UCSD-AML1 (cell line): ENCODE results near the gene GRAP.

Experiments used
- DNase-seq: peaks from one replicate; lab custom pipeline; 2025; ENCODE audit not compliant: unreplicated experiment; lab: John Stamatoyannopoulos, UW

The GRAP gene

GRCh38 chr17:19003543-19004420, 43.0 kb downstream of the GRAP start:
- DNase-seq = no peak

DNA sequence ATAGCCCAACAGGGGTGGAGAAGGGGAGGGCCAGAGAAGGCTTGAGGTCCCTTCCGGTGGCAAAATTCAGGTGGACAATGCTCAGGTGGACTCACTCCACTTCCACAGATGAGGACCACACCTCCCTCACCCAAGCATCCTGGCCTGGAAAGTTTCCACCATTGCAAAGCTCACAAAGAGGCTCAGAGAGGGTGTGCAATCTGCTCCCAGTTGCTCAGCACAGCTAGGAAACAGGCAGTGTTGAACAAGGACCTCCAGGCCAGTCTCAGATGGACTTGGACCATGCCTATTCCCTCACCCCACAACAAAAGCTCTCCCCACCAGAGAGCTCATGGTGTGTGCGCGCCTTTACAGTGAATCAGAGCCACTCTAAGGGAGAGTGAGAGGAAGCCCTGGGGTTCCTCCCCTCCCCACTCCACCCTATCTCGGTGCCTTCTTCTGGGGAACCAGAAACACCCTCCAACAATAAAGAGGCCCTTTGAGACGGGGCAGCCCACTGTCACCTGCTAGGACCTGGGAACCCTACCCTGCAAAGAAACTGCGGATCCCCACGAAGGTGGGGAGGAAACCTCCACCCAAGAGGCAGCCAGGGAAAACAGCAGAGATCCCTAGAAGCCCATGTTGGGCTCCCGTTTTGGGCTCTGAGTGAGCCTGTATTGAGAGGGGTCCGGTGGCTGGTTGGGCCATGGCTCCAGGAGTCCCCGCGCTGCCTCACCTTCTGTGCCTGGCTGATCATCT, 43.8 kb downstream of the GRAP start:
- no peak for DNase-seq

DNA sequence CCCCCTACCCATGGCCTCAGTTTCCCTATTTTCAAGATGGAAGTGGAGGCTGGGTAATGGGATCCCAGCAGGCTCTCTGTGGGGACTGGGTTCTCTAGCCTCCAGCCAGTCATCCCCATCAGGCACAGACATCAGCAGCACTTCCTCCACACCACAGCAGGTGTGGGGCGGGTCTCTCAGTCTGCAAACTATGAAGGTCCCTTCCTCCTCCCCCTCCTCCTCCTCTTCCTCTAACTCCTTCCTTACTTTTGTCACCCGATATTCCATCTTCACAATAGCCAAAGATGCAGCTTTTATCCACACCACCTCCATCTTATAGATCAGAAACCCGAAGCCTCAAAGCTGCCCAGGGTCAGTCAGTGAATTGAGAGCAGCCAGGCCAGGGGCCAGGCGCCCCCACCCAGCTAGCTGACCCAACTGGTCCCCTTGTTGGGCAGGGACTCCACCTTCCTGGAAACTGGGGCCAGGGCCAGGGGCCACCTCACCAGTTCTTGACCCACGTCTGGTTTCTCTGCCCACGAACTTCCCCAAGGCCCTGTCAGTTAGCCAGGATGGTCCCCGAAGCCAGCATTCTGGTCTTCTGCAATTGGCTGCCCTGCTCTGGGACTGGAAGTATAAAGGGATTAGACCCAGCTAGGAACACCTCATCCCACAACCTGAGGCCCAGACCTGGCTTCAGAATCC, 44.7 kb downstream of the GRAP start:
- DNase-seq = no peak

DNA sequence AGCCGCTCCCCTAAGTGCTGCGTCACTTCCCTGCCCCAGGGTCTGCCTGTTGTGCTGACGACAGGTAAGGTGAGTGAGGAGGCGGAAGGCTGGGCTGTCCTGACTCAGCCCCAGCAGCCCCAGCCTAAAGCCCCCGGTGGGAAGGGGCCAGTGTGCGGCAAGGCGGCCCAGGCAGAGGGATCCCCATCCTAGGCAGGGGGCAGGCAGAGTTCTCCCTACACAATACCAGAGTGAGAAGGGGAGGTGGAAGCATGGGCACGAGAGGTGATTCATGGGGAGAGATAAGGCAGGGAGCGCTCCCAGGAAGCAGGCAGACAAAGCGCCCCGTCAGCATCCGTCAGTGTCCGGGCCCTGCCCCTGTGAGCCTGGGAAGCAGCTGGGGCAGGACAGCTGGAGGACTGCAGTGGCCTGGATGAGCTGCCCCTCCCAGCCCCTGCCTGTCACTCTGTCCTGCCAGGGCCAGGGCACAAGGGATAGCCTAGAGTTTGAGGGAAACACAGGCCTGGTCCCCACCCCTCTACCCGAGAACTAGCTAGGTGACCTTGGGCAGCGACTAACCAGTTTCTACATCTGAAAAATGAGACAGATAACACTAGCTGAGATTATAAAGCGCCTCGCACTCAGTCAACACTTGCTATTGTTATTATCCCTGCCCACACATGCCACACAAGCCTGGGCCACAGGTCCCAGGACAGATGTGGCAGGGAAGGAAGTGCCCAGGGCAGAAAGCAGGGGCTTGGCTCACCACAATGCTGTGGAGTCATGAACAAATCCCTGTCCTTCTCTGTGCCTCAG, 46.0 kb downstream of the GRAP start:
- DNase-seq = no peak

DNA sequence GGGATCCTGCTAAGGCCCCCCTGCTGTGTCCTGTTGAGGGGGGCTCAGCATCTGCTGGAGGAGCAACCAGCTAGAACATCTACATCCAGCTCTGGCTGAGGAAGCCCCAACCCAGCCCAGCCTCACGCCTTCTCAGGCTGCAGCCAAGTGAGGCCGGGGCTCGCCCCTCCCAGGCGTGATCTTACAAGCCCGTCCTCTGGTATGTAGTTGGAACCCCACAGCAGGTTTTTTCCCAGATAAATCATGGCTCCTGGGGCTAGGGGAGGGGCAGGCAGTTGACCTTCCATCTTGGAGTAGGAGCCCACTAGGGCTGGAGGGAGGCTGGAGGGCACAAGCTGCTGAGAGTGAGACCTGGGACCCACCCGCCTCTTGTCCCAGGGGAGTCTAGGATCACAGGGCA, 46.8 kb downstream of the GRAP start:
- no peak for DNase-seq

DNA sequence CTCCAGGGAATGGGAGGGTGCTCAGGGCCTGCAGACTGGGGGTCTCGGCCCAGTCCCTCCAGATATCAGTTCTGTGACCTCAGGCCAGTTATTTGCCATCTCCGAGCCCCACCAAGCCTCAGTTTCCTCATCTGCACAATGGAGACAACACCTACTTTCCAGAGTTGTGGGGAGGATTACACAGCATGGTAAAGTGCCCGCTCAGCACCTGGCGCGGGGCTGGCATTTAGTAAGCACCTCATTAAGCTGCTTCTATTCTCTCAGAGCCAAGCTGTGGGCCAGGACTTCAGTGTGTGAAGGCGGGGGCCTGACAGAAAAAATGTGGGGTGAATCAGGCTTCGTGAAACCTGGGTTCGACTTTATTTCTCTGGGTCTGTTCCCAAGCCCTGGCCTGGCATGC, 47.4 kb downstream of the GRAP start:
- DNase-seq = no peak

GRCh38 chr17:18997650-18998196, 49.0 kb downstream of the GRAP start:
- DNase-seq = no peak

GRCh38 chr17:18996458-18996857, 50.3 kb downstream of the GRAP start:
- no peak for DNase-seq

DNA sequence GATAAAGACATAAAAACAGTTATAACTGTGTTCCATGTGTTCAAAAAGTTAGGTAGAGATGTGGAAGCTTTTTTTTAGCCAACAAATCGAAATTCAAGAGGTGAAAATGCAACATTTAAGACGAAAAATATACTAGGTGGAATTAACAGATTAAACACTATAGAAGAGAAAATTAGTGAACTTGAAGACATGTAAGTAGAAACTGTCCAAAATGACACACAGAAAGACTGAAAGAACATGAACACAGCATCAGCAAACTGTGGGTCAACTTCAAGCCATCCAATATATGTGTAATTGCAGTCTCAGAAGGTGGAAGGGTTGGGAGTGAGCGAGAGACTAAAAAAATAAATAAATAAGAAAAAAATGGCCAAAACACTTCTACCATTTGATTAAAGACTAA, 51.5 kb downstream of the GRAP start:
- DNase-seq = no peak

GRCh38 chr17:18994631-18995030, 52.1 kb downstream of the GRAP start:
- no peak for DNase-seq

- no peak for DNase-seq
These were observed 52.7 kb downstream of the GRAP start for GRCh38 chr17:18993905-18994526.

DNA sequence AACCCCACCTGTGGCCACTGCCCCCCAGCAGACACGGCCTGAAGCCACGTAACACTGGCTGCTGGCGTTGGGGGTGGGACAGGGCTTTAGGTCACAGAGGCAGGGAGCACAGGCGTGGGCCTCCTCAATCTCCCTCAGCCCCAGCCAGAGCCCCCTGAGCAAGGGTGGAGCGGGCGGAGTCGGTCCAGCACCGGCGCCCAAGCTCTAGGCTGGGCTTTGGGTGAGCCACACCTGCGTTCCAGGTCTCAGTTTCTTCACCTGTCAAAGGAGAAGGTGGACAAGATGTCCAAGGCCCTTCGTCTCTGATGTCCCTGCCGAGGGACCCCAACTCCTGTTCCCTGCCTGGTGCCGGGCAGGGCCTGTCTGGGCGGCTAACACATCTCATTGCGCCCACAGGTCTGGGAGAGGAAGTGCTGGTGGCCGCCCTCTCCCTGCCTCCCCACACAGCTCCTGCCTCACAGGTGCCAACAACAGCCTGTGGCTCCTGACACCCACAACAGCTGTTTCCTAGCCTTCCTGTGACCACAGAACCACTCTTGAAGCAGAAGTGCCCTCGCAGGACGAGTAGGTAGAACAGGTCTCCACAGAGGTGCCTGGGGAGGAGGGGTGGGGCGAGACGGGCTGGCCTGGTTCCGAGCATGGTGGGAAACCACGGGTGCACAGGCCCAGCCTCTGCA, 54.2 kb downstream of the GRAP start:
- DNase-seq = peak; percentile 68

DNA sequence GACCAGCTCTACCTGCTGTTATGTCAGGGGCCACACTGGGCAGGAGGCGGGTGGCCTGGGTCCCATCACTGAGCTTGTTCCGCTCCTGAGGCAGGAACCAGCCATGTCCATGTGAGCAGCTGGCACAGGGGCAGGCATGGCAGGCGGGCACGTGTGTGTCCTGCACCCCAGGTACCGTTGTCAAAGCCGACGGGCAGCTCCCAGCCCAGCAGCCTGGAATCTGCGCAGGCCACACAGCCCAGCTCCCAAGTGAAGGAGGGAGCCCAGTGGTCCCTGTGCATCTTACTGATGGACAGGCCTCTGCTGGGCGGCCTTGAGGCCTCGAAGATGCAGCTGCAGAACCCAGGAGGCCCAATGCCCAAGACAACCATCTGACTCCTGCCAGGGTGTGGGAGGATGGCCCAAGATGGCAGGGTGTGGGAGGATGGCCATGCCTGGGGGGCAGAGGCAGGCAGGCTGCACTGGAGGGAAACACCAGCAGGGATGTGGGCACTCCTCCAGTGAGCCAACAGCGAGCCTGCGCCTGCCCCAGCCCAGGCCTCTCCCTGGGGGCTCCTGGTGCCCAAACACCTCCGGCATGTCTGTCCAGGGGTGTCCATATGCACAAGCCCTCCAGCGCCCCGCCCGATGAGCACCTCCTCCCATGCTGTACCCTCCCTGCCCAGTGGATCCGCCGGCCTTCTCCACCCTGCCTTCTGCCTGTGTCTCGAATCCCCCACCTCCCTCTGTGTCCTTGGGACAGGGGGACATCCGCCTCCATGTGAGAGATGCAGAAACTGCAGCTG, 55.0 kb downstream of the GRAP start:
- no peak for DNase-seq

DNA sequence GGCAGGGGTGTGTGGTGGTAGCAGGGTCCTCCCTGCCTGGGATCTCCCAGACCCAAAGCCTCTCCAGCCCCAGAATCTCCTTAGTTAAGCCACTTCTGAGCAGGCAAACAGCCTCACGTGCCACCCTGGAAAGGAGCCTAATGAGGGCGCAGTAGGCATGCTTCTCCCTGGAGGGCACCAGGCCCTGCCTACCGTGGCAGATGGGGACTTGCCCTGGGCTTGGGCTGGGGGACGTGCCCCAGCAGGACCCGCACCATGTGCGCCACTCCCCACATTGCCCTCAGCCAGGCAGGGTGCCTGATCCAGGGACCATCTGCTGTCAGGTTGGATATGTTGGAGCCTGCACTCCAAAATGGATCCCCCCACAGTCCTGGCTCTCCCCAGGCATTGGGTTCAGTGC, 56.4 kb downstream of the GRAP start:
- DNase-seq = no peak

- DNase-seq = no peak
These were observed 58.1 kb downstream of the GRAP start for GRCh38 chr17:18988546-18989173.

- DNase-seq = no peak
These were observed 58.8 kb downstream of the GRAP start for GRCh38 chr17:18987862-18988545.

GRCh38 chr17:18987230-18987610, 59.5 kb downstream of the GRAP start:
- no peak for DNase-seq
